Kidney capillary endothelial cell (primary cell): Measurements from ENCODE around the gene FOXP3.
"Not testable (repeated sequence)": the region's sequence is repeated elsewhere in the genome, so short reads cannot be mapped to it uniquely, and the experiment has no call there.

Source experiments
- DNase-seq: peaks from one replicate; pipeline ENCODE4 v3.0.0-alpha.2; 2018; ENCODE audit warnings: low spot score

FOXP3 gene

GRCh38 chrX:49264460-49264859, at the start of gene FOXP3:
Gene FOXP3, minus strand, starts transcription at chrX:49264710. Its CDS starts 6,205 bp downstream, at chrX:49258505.
- no peak for DNase-seq

- DNase-seq: no peak
Measured at GRCh38 chrX:49312176-49312575, 47.7 kb upstream of the FOXP3 start.

GRCh38 chrX:49310371-49310770, 45.9 kb upstream of the FOXP3 start:
- DNase-seq: no peak

DNA sequence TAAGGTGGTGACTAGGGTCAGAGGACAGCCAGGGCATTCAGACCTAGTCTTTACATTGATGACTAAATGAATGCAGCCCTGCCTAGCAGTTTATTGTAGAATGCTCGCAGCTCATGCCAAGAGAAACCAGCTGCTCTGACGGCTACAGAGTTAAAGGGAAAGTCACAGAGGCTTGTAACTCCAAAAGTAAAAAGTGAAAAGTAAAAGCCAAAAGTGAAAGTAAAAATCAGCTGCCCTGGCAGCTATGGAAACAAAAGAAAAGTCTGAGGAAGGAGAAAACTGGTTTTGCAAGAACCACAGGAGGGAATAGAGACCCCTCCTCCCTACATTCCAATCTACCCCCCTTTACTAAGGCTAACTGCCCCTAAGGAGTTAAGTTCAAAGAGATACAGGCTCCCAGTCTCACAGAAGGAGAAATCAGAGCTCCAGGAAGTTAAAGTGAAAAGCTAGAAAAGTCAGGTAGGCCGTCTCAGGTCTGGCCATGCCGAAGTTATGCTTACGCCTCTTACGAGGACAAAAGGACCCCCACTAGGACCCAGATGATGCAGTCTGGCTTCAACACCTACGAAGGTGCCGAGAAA, 45.0 kb upstream of the FOXP3 start:
- DNase-seq: no peak

DNA sequence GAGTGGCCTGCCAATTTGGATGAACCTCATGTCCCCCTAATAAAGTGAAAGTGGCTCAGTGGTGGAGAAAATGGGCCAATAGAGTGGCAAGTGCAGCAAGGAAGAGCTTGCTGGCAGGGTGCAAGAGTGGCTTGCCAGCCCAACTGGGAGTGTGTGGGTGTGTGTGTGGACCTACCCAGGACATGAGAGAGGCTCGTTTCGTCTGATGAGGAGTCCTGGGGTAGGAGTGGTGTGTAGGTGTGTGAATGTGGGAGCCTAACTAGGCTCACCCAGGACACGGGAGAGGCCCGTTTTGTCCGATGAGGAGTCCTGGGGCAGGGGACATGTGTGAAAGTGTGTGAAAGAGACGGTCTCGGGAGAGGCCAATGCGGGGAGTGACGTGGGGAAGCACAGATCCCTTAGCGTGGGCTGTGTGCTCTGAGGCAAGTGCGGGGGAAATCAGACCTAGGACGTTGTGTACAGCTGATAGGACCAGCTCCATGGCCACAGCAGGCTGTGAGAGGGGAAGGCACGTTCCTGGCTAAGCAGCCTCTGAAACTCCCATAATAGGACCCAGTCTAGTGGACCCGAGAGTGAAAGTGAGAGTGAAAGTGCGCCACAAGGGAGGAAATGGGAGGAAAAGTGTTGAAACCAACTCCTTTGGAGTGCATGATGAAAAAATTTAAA, 44.2 kb upstream of the FOXP3 start:
- DNase-seq: no peak

DNA sequence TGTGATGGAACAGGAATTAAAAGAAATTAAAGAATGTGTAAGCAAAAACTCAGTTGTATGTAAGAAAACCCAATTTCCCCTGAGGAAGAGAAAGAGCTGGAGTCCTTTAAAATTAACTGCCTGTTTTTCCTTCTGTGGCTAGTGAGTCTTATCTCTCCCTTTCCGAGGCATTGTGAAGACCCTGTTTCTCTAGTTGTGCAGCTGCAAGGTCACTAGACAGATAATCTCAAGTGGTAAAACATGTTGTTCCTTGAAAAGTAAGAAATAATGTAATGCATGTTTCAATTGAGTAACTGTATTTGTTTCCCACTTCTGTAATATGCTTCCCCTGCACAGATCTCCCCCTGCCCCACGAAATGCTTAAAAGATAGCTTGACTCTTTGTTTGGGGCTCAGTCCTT, 43.3 kb upstream of the FOXP3 start:
- DNase-seq: not testable (repeated sequence)

DNA sequence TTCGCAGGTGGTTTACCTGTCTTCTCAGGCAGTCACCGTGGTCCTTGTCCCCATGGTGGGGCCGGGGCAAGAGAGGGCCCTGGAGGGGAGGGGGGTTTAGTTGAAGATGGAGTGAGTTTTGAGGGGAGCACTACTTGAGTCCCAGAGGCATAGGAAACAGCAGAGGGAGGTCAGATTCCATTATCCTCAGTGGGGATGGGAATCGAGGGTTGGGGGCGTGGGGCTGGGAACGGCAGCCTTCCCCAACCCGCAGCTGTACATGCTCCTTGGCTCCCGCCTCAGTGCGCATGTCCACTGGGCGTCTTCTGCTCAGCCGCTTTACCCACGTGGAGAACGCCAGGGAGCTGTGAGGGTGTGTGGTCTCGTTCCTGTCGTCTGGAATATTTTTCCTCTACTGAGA, 38.8 kb upstream of the FOXP3 start, which contains the start of gene GAGE10:
Gene GAGE10, plus strand, starts transcription at position 301 of the 400 bp plus-strand sequence. CDS start 1,214 bp downstream, outside the sequence.
- DNase-seq: no peak

DNA sequence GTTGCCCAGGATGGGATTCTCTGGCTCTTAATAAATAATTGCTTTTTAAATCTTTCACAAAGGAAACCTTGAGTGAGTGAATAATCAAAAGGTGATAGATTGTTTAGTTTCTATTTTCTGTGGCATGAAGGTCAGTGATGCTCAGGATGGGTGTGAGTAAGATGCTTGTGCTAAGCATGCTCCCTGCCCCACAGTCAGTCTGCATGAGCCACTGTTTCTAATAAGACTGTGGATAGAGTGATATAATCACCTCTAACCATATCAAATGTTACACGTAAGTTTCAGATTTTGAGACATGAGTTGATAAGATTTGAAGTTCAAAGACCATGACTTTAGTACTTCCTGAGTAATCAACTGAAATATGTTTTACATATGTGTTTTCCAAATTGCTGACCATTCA, 36.2 kb upstream of the FOXP3 start:
- DNase-seq: no peak

GRCh38 chrX:49299293-49299692, 34.8 kb upstream of the FOXP3 start:
- not testable (repeated sequence) for DNase-seq

- DNase-seq: no peak
Measured at GRCh38 chrX:49292400-49293362, 28.2 kb upstream of the FOXP3 start.

DNA sequence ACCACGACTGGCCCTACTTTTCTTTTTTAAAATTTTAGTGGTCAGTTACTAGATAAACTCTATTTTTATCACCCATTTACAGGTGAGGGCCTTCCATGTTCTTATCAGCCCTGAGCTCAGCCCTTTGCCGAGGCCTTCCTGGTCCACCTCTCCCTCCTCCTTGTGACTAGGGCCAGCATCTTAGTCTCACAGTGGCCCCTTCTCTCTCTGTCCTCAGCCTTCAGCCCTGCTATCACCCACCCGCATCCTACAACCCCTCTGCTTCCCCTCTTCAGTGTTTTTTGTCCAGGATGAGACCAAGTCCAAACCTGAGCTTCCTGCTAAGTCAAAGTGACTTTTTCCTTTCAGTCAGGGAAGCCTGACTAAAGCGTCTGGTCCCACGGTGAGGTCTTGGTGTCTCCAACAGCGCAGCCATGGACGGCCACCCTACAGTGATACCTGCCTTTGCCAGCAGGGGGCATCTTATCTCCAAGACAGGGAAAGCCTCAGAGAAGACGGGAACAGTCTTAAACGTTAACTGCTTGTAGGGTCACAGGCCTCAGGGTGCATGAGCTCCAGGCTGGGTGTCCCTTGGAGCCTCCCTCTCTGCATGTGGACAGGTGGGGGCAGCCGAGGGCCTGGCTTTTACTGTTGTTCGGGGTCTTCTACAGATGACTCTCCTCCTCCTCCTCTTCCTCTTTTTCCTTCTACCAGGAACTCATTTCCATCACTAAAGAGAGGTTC, 27.3 kb upstream of the FOXP3 start:
- peak; percentile 24 for DNase-seq

DNA sequence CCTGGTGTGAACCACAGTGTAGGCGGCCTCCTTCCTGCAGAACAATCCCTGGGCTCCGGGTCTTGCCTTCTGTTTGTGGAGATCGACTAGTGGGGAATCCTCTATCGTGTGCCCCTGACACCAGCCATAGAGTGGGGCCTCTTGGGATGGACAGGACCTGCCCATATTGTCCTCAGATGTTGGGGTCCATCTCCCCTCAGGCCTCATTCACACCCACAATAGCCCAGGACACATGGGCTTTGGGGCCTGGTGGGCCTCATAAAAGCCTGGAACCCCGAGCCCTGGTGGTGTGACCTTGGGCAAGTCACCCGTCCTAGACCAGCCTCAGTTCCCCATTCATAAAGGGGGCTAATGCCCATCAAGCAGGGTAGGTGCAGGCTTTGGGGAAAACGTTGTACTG, 25.7 kb upstream of the FOXP3 start:
- DNase-seq: no peak

DNA sequence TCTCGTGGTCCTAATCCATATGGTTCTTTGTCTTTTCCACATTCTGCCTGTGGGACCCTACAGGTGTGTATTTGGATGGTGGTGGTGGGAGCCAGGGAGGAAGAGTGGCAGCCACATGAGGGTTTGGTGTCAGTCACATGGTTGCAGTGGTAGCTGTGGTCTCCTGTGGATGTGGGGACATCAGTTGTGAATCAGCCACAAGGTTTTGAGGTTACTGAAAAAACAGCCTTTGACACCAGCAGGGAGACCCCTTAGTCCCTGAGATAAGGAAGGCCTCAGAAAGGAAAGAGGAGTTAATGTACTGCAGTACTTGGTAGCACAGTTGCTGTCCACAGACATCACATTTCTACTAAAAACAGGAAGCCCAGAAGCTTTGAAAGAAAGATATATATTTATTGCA, 23.2 kb upstream of the FOXP3 start:
- no peak for DNase-seq

DNA sequence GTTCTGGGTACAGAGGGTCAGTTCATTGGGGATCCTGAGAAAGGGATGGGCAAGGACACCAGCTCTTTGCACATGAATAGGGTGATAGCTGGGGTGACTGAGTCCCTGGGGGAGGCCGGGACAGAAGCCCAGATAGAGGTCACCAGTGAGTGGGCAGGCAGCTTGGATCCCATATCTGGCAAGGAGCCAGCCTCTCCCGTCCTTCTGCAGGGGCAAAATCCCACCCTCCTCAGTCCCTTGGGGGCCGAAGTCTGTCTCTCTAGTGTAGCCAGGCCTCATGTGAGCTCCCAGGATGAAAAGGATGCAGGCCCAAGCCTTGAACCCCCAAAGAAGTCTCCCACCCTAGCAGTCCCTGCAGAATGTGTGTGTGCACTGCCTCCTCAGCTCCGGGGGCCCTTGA, 22.1 kb upstream of the FOXP3 start:
- DNase-seq: no peak

GRCh38 chrX:49286136-49286535, 21.6 kb upstream of the FOXP3 start:
- DNase-seq: no peak

DNA sequence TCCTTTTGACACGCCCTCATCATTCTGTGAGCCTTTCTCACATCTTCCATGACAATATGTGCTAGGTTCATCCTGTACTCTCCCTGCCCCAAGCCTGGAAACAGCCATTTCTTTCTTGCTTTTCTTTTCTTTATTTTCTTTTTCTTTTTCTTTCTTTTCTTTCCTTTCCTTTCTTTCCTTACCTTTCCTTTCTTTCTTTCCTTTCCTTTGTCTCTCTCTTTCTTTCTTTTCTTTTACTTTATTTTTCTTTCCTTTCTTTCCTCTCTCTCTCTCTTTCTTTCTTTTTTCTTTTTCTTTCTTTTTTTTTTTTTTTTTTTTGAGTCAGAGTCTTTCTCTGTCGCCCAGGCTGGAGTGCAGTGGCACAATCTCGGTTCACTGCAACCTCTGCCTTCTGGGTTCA, 19.7 kb upstream of the FOXP3 start:
- DNase-seq: no peak

- no peak for DNase-seq
Measured at GRCh38 chrX:49282647-49283011, 18.1 kb upstream of the FOXP3 start.

DNA sequence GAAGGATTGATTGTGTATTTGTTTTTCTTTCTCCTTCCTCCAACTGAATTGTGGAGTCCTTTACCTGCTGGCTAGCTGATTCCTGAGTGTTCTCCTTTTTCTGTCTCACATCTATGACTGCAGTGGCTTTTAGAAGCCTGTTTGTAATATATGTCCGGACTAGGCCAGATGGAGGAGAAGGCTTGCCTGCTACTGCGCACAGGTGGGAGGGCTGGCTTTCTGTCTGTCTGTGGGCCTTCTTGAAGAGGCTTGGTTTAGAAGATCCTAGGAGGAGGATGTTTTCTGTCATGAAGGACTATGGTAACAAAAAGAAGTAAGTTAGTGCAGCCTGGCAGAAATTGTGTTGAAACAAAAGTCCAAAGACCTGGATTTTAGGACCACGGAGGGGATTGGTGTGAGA, 13.6 kb upstream of the FOXP3 start:
- DNase-seq: no peak

DNA sequence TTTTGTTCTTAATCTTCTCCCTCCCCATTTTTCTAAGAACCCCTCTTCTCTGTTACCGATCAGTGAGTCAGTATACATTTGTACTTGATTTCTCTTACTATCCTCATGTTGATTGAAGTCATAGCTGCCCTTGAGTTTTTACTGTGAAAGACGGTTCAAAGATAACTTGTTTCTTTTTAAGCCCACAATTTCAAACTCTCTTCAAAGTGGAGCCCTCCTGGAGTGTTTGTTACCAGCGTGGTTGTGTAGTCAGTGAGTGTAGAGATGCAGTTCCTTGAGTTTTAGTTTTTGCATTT, 13.0 kb upstream of the FOXP3 start:
- DNase-seq: no peak

GRCh38 chrX:49276671-49277534, 12.4 kb upstream of the FOXP3 start:
- no peak for DNase-seq

GRCh38 chrX:49276207-49276606, 11.7 kb upstream of the FOXP3 start:
- DNase-seq: no peak
